Stomach (tissue), 4 donors: Measurements from ENCODE around the gene NRIP2.

ENCODE experiments used
- EP300 ChIP-seq: sonication (generic); formaldehyde crosslinking; IDR thresholded peaks from one replicate; pipeline ENCODE4 v1.6.1; 2017; ENCODE audit warnings: antibody characterized with exemption
- POLR2A ChIP-seq, 4 donors: fragments of 450-650 bp; IDR thresholded peaks; one replicate each; pipeline ENCODE4 v1.6.1; 2016; ENCODE audit warnings: antibody characterized with exemption in 4 of 4, control low read depth in 2 of 4, mild to moderate bottlenecking in 1 of 4, moderate library complexity in 1 of 4
- TF ChIP-seq, protein P1 (sequence below), 7 experiments: fragments of 450-650 bp in 4 of 7; fragments of 200-600 bp in 3 of 7; sonication (generic) in 3 of 7; IDR thresholded peaks; one replicate each; pipeline ENCODE4 v1.5.1; 2016 to 2019; ENCODE audit warnings: antibody characterized with exemption in 7 of 7, control low read depth in 2 of 7, mild to moderate bottlenecking in 1 of 7

DNA sequence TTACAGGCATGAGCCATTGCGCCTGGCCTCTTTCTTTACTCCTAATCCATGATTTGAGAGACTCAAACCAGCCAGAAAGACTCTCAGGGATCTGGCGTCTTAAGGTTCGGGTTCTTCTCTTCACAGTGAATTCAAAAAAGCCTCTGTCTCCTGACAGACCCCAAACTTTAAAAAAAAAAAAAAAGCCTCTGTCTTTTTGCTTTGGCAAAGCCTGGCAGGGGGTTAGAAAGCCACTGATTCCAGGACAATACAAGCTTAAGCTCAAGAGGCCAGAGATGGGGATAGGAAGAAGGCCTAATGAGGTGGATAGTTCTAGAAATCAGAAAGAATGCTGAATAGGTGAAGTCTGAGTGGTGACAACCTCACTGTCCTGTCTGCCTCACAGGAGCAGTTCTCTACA is 8.8 kb downstream of the NRIP2 start:
- TF ChIP-seq, protein P1, sequence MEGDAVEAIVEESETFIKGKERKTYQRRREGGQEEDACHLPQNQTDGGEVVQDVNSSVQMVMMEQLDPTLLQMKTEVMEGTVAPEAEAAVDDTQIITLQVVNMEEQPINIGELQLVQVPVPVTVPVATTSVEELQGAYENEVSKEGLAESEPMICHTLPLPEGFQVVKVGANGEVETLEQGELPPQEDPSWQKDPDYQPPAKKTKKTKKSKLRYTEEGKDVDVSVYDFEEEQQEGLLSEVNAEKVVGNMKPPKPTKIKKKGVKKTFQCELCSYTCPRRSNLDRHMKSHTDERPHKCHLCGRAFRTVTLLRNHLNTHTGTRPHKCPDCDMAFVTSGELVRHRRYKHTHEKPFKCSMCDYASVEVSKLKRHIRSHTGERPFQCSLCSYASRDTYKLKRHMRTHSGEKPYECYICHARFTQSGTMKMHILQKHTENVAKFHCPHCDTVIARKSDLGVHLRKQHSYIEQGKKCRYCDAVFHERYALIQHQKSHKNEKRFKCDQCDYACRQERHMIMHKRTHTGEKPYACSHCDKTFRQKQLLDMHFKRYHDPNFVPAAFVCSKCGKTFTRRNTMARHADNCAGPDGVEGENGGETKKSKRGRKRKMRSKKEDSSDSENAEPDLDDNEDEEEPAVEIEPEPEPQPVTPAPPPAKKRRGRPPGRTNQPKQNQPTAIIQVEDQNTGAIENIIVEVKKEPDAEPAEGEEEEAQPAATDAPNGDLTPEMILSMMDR (IDR thresholded peaks at IDR 0.05): no peak
- no peak for TF ChIP-seq EP300
- no peak for TF ChIP-seq POLR2A (IDR thresholded peaks at IDR 0.05)
